HG03064 (cell line): ENCODE results near the gene SERPINB10.
"Not testable (repeated sequence)": the region's sequence is repeated elsewhere in the genome, so short reads cannot be mapped to it uniquely, and the experiment has no call there.

Source experiments
- ATAC-seq: cut with Tn5 transposase; IDR thresholded peaks from one replicate; pipeline ENCODE4 v1.9.1; 2021; ENCODE audit warnings: low read depth; ENCODE audit not compliant: unreplicated experiment

SERPINB10 gene

GRCh38 chr18:63940543-63941050 lies 32.8 kb downstream of the SERPINB10 start:
- not testable (repeated sequence) for ATAC-seq

- ATAC-seq, result no peak
These were observed 39.5 kb downstream of the SERPINB10 start for GRCh38 chr18:63947051-63947790.

- peak; percentile 92 for ATAC-seq
These were observed 41.4 kb downstream of the SERPINB10 start, which contains the start of gene HMSD for GRCh38 chr18:63949068-63949737. Gene HMSD (plus strand): TSS chr18:63949301. CDS start chr18:63953456, 4,155 bp downstream.

- peak; percentile 43 for ATAC-seq
These were observed 43.5 kb downstream of the SERPINB10 start for GRCh38 chr18:63951302-63951705.

GRCh38 chr18:63953811-63954210 lies 46.1 kb downstream of the SERPINB10 start:
- ATAC-seq, result no peak

- ATAC-seq, result no peak
These were observed 49.0 kb downstream of the SERPINB10 start for GRCh38 chr18:63956755-63957154.

GRCh38 chr18:63960891-63961290 lies 53.1 kb downstream of the SERPINB10 start:
- no peak for ATAC-seq

- ATAC-seq, result no peak
These were observed 53.8 kb downstream of the SERPINB10 start for GRCh38 chr18:63961435-63961980.

GRCh38 chr18:63962137-63962536 lies 54.4 kb downstream of the SERPINB10 start:
- ATAC-seq, result no peak

GRCh38 chr18:63963615-63964256 lies 56.0 kb downstream of the SERPINB10 start:
- peak; percentile 80 for ATAC-seq

GRCh38 chr18:63964908-63965307 lies 57.1 kb downstream of the SERPINB10 start:
- no peak for ATAC-seq

GRCh38 chr18:63965716-63966330 lies 58.1 kb downstream of the SERPINB10 start:
- no peak for ATAC-seq

- peak; percentile 93 for ATAC-seq
These were observed 62.4 kb downstream of the SERPINB10 start, which contains the start of gene SERPINB8 for GRCh38 chr18:63969942-63970808. Gene SERPINB8 (plus strand): TSS chr18:63970081. CDS start chr18:63978309, 8,228 bp downstream.

GRCh38 chr18:63970809-63971205 lies 63.0 kb downstream of the SERPINB10 start:
- ATAC-seq, result no peak

GRCh38 chr18:63971320-63972001 lies 63.7 kb downstream of the SERPINB10 start:
- ATAC-seq, result no peak

- ATAC-seq, result no peak
These were observed 64.2 kb downstream of the SERPINB10 start for GRCh38 chr18:63972002-63972376.

- ATAC-seq, result no peak
These were observed 67.2 kb downstream of the SERPINB10 start for GRCh38 chr18:63974991-63975390.

- no peak for ATAC-seq
These were observed 67.9 kb downstream of the SERPINB10 start for GRCh38 chr18:63975628-63976027.

GRCh38 chr18:63977040-63977439 lies 69.3 kb downstream of the SERPINB10 start:
- ATAC-seq, result no peak
